GM18861 (cell line): ENCODE data around the gene TEKT5.

Source experiments
- ATAC-seq: cut with Tn5 transposase; IDR thresholded peaks from one replicate; pipeline ENCODE4 v1.9.1; 2021; ENCODE audit not compliant: unreplicated experiment

The TEKT5 gene

GRCh38 chr16:10611825-10612342 is 82.8 kb downstream of the TEKT5 start:
- no peak for ATAC-seq

DNA sequence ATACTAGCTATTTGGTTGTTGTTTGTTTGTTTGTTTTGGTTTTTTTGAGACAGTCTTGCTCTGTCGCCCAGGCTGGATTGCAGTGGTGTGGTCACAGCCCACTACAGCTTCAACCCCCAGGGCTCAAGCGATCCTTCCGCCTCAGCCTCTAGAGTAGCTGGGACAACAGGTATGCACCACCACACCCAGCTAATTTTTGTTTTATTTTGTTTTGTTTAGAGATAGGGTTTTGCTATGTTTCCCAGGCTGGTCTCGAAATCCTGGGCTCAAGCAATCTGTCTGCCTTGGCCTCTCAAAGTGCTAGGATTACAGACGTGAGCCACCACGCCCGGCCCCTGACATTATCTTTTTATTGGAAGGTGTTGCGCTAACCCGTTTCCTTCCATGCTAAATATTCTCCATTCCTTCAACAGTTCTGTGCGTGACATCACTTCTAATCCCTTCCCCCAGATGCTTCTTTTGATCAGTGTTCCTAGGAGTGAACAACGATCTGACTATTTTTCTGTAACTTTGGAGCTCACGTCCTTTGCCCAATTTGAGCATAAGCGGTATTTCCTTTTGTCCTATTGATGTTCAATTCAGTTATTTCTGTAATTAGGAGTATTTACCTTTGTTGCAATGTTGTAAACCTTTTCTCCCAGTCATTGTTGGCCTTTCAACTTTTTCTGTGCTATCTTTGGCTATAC is 84.1 kb downstream of the TEKT5 start:
- ATAC-seq = no peak

DNA sequence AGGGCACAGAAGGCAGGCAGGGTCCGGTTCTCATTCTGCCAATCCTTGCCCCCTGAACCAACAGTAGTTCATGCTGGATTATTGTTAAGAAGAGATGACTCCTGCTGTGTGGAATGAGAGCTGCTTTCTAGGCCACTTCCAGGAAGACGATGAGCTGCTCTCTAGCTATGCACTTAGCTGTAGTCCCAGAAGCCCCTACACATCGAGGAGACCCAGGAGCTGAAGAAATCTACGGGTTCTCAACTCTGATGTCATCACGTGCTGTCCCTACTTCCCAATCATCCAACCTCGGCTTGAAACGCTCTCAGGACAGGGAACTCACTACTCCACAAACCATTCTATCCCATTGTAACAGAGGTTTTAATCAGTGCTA is 85.3 kb downstream of the TEKT5 start:
- no peak for ATAC-seq

GRCh38 chr16:10608687-10609401 is 85.9 kb downstream of the TEKT5 start:
- ATAC-seq = no peak

GRCh38 chr16:10607157-10607556 is 87.6 kb downstream of the TEKT5 start:
- no peak for ATAC-seq

DNA sequence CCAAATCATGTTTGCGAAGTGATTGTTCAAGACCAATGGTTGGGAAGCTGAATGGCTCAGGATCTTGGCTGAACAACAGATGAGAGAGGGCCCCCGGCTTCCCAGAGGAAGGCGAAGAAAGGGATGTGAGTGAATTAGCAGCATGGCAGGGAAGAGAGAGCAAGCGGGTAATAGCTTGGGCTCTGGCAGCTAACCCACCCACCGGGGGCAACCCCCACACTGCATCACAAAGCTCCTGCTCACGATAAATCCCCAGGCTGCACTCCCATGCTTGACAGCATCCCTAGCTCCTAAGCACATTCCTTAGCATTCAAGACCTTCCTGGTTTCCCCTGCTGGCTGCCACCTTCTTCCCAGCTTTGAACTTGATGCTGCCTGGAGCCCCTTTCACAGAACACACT is 88.1 kb downstream of the TEKT5 start:
- ATAC-seq = no peak

DNA sequence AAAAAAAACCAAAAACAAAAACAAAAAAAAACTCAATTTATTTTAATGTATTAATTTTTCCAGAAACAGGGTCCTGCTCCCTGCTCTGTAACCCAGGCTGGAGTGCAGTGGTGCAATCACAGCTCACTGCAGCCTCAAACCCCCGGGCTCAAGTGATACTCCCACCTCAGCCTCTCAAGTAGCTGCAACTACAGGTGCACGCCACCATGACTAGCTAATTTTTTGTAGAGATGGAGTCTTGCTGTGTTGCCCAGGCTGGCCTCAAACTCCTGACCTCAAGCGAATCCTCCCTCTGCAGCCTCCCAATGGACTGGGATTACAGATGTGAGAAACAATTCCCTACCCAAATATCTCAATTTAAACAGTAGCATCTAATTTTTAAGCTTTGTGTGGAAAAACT is 89.1 kb downstream of the TEKT5 start:
- ATAC-seq = no peak

DNA sequence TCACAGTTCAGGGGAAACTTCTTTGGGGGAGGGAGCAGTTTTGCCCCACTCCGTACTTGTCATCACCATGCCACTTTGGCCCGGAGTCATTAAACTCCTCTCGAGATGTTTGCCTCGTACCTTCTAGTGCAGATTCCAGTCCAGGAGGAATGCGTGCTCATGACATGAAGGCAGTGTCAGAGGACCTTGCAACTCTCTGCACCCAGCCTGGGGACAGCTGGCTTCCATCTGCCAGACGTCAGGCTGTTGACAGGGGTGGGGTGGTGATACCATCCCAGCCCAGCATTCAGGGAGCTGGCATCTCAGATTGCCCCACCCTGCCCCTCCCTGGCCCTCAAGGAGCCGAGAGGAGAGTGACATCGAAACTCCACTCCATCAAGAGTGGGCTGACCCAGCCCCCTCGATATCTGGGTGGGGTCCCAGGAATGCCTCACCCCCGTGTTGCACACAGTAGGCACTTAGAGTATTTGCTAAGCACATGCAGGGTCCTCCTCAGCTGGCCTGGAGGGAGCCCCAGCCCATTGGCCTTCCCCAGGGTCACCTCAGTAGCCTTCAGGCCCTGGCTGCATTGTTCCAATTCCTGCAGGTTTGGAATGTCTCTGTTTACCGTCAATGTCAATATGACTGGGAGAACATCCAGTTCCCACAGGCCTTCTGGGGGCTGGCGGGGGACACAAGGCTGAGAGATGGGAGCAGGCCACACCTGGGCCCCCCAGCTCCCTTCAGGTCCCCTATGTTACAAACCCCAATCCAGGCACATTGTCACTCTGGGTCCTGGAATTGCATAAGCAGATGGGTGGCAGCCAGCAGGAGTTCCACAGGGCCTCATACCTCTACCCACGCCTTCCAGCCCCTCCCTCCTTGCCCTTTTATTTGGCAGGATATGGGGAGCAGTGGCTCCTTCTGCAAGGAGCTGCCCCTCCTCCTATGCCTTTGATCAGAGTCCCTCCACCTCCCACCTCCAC is 93.0 kb downstream of the TEKT5 start:
- ATAC-seq = no peak

DNA sequence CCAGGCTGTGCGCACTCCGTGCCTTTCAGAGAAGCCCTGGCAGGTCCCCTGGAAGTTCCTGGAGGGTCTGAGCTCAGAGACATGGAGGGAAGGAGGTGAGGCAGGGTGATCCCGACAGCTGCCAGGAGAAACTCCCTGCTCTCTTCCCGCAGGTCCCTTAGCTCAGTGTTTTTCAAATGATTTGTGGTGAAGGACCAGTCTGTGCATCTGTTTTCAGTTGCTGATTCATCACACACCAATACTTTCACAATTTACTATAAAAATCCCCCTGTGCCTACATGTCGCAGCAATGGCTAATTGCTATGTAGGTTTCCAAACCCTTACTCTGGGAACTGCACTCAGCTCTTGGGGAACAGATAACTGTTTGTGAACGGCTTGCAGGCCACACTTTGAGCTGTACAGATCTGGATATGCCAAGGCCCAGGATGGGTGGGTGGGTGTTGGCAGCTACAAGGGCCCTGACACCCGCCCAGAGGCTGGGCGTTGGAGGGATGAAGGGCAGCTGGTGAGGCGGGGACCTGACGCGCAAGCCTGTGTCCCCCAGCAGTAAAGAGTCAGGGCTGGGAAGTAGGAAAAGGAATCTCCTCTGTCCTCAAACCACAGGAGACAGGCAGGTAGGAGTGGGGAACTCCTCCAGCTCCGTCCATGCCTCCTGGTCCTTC is 93.8 kb downstream of the TEKT5 start:
- no peak for ATAC-seq

- no peak for ATAC-seq
These were observed 95.1 kb downstream of the TEKT5 start for GRCh38 chr16:10599626-10600025.

DNA sequence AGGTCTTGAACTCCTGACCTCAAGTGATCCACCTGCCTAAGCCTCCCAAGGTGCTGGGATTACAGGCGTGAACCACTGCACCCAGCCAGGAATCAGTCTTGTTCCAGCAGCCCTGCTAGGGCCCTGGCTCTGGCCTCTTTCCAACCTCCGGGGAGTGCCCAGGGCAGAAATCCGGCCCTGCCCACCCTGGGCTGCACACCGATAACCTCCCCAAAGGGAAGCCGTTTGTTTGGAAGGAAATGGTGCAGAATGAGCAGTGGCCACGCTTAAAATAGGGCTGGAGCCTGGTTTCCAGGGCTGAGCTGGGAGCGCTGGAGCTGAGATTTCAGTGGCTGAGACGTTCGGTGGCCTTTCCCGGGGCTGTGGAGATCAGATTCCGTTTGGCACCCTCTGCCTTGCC is 96.6 kb downstream of the TEKT5 start:
- no peak for ATAC-seq

- no peak for ATAC-seq
These were observed 97.5 kb downstream of the TEKT5 start for GRCh38 chr16:10597187-10597601.

GRCh38 chr16:10594312-10594950 is 100.3 kb downstream of the TEKT5 start:
- ATAC-seq = no peak

DNA sequence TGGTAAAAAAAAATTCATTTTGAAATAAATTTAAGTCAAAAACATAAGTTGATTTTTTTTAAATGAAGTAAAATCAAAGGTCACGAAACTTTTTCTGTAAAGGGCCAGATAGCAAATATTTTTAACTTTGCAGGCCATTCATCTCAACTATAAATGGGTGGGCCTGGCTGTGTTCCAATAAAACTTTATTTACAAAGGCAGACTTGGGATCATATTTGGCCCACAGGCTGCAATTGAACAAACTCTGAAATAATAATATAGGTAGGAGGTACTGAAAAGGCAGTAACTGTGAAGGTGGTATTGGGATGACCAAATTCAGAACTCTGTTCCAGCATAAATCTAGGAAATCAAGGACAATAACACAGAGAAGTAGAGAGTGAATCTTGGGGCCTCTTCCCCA is 102.1 kb downstream of the TEKT5 start:
- no peak for ATAC-seq

DNA sequence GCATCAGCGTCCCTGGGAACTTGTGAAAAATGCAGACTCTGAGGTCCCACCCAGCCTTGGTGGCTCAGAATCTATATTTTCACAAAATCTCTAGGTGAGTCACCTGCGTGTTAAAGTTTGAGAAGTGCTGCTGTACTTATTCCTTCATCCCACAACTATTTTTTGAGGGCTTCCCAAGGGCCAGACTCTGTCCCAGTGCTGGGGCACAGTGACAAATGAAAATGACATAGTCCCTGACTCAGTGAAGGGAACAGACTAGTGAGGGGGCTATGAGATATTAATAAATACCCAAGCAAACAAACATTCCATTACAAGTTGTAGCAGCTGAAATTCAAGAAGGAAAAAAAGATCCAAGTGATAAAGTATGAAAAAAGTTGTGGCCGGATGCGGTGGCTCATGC is 104.4 kb downstream of the TEKT5 start:
- no peak for ATAC-seq

DNA sequence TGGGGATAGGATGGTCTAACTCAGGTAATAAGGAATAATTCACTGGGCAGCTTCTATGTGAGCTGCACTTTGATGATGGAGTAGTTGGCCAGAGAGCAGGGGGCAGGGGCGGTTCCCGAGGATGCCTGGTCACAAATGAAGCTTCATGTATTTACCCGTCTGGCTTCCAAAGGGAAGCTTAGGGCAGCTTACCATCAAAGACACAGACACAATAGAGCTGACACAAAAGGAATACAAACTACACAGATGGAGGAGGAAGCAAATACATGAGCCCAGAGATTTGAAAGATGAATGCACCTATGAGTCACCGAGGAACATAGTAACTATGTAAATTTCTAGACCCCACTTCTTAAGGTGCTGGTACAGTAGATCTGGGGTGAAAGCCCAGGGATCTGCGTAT is 105.6 kb downstream of the TEKT5 start:
- ATAC-seq = no peak

DNA sequence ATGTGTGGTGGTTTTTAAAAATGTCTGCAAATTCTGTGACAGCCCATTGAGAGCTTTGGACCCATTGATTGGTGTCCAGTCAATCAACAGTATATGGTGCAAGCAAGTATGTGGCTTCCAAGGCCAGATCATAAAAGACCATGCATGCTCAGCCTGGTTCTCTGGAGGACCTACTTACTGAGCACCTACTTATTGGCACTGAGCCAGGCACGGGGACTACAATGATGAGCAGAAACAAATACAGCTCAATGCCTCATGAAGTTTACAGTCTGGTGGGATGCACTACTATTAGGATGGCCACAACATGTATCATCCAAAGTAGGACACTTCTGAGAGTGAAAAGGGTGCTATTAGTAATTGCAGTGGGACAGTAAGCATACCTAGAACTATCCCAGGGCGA is 107.1 kb downstream of the TEKT5 start:
- ATAC-seq = no peak

- ATAC-seq = no peak
These were observed 109.7 kb downstream of the TEKT5 start for GRCh38 chr16:10584981-10585438.

GRCh38 chr16:10583269-10583668 is 111.5 kb downstream of the TEKT5 start:
- ATAC-seq = no peak

GRCh38 chr16:10581507-10581906 is 113.2 kb downstream of the TEKT5 start:
- ATAC-seq = no peak
